Stimulated activated naive CD8-positive, alpha-beta T cell treated with anti-CD3 and anti-CD28 coated beads, Interleukin-15, amount 100 ng/mL, for 72 hours (primary cell): ENCODE data around the gene HGD.
"Not testable (repeated sequence)": the region's sequence is repeated elsewhere in the genome, so short reads cannot be mapped to it uniquely, and the experiment has no call there.

ENCODE experiments used
- ATAC-seq: fragments of 150-1000 bp; cut with Tn5 transposase; 2 replicates; pipeline ENCODE4 v1.10.0; 2021; ENCODE audit warnings: mild to moderate bottlenecking, moderate library complexity
- DNase-seq, 2 donors: peaks; one replicate each; pipeline ENCODE4 v3.0.0; 2021 to 2022
- H3K27ac Mint-ChIP-seq, 2 donors: one replicate each; pipeline ENCODE4 v1.8.0; 2022; ENCODE audit warnings: mild to moderate bottlenecking in 2 of 2, mixed read lengths in 2 of 2, moderate library complexity in 2 of 2
- H3K27me3 Mint-ChIP-seq: one replicate; pipeline ENCODE4 v1.8.0; 2022; ENCODE audit warnings: mixed read lengths
- H3K4me1 Mint-ChIP-seq: one replicate; pipeline ENCODE4 v1.8.0; 2022; ENCODE audit warnings: mild to moderate bottlenecking, mixed read lengths
- H3K4me3 Mint-ChIP-seq, 2 donors: one replicate each; pipeline ENCODE4 v1.8.0; 2022; ENCODE audit warnings: mild to moderate bottlenecking in 2 of 2, mixed read lengths in 2 of 2, moderate library complexity in 1 of 2
- H3K9me3 Mint-ChIP-seq, 2 donors: one replicate each; pipeline ENCODE4 v1.8.0; 2022; ENCODE audit warnings: mixed read lengths in 2 of 2

The HGD gene

GRCh38 chr3:120652896-120653545 lies 29.0 kb downstream of the HGD start:
- Mint-ChIP-seq H3K9me3 (peaks cover 0 to 4% of the 10 kb centered on the region in 2 donors), H3K27ac (no peak overlapping the region), H3K4me1 (no peaks in the 10 kb centered on the region), H3K4me3 (no peak overlapping the region), H3K27me3 (no peaks in the 10 kb centered on the region)
- ATAC-seq (no peak), DNase-seq (no peak)

DNA sequence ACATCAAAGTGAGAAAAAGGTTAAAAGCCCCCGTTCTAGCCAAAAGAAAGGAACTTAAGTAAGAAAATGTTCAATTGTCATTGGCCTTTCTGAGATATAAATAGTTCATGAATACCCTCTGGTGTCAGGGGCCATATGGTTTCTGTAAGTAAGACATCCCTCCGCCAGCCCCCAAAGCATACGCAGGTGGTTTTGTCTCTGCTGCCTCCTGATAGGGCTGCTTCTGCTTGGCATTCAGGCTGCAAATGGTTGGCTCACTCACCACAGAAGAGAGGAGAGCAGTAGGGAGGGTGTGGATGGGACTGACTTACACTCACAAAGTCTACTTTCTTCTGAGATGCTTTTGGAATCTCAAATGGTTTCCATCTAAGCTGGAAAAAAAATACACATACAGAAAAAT lies 29.8 kb downstream of the HGD start:
- no peak for DNase-seq
- Mint-ChIP-seq H3K4me3 (no peak overlapping the region), H3K27me3 (no peaks in the 10 kb centered on the region), H3K9me3 (no peaks in the 10 kb centered on the region), H3K27ac (no peak overlapping the region), H3K4me1 (no peaks in the 10 kb centered on the region)
- ATAC-seq, result no peak

GRCh38 chr3:120650311-120650710 lies 31.7 kb downstream of the HGD start:
- Mint-ChIP-seq H3K27me3 (no peaks in the 10 kb centered on the region), H3K4me1 (no peaks in the 10 kb centered on the region), H3K4me3 (no peak overlapping the region), H3K27ac (peak overlapping the region in 1 of 2 donors; percentile 51), H3K9me3 (no peaks in the 10 kb centered on the region)
- no peak for DNase-seq
- no peak for ATAC-seq

DNA sequence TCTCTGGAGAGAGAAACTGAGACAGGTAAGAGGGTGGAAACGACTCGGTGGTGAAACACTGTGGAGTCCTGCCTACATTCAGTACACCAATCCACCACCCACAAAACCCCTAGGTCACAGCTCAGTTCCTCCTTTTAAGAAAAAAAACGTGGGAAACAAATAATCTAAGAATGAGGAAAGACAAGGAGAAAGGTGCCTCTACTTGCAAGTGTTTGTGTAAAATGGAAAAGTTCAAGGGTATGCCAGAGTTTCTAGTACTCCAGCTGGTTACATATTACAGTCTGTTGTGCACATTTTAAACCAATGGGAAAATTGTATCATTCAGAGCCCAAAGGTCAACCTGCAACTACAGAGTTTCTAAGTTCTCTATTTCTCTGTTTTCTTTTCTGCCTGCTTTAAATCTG lies 32.2 kb downstream of the HGD start:
- no peak for DNase-seq
- Mint-ChIP-seq H3K27me3 (no peaks in the 10 kb centered on the region), H3K27ac (peak overlapping the region in 1 of 2 donors; percentile 76), H3K4me1 (no peaks in the 10 kb centered on the region), H3K9me3 (no peaks in the 10 kb centered on the region), H3K4me3 (no peak overlapping the region)
- ATAC-seq, result no peak

DNA sequence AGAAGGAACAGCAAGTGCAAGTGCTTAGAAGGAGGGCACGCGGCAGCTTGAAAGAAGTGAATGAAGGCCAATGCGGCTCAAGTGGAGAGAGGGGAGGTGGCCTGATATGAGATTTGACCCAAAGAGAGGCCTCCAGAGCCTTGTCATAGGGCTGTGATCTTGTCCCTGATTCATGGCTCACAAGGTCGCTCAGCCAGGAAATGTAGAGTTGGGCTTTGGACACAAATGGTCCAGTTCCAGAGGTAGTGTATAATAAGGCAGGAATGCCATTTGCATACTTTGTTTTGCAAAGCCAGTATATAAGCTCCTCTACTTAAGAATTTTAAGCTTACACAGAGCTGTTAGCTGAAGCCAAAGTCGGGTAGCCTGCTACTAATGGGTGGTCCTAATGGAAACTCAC lies 33.7 kb downstream of the HGD start:
- Mint-ChIP-seq H3K9me3 (no peaks in the 10 kb centered on the region), H3K4me3 (no peak overlapping the region), H3K27me3 (no peaks in the 10 kb centered on the region), H3K4me1 (no peaks in the 10 kb centered on the region), H3K27ac (no peak overlapping the region)
- ATAC-seq (no peak), DNase-seq (no peak)

DNA sequence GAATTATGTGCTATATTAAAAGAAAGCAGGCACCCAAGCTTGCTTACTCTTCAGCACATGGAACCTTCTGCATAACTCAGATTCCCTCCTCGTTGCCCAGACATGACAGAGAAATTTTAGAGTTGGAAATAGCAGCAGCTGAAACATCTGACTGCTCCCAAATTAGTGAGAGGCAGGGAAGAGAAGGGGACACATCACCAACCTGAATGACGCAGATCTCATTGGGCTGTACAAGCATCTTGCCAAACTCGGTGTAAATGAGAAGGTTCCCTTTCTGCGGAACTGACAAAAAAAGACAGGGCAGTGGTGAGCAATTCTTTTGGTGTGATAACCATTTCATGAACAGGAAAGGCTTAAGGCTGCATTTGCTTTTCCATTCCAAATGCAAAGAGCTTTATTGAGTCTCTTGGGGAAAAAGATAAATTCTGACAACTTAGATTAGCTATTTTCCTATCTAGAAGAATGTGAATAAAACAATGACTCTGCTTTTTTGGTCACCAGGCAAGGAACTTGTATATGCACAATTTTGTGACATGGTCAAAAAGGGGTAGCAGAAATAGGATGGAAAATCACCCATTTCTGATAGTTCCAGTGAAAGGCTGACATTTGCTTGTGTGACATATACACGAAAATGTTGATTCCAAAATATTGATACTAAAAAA lies 35.1 kb downstream of the HGD start:
- DNase-seq (no peak), ATAC-seq (no peak)
- Mint-ChIP-seq H3K27ac (peak overlapping the region in 1 of 2 donors; percentile 81), H3K4me3 (no peak overlapping the region), H3K9me3 (no peaks in the 10 kb centered on the region), H3K4me1 (no peaks in the 10 kb centered on the region), H3K27me3 (no peaks in the 10 kb centered on the region)

- DNase-seq (no peak), ATAC-seq (no peak)
- no peak overlapping the region for H3K27ac Mint-ChIP-seq
- H3K9me3 Mint-ChIP-seq, result no peaks in the 10 kb centered on the region
- no peak overlapping the region for H3K4me3 Mint-ChIP-seq
- H3K4me1 Mint-ChIP-seq, result peaks cover 2% of the 10 kb centered on the region
- no peaks in the 10 kb centered on the region for H3K27me3 Mint-ChIP-seq
These were observed 36.8 kb downstream of the HGD start for GRCh38 chr3:120645083-120645845.

- DNase-seq, result no peak
- peak; percentile 60 for ATAC-seq
- no peak overlapping the region for H3K4me3 Mint-ChIP-seq
- peak overlapping the region in 1 of 2 donors; percentile 75 for H3K27ac Mint-ChIP-seq
- H3K4me1 Mint-ChIP-seq, result peaks cover 9% of the 10 kb centered on the region
- peaks cover 0 to 10% of the 10 kb centered on the region in 2 donors for H3K9me3 Mint-ChIP-seq
- H3K27me3 Mint-ChIP-seq, result no peaks in the 10 kb centered on the region
These were observed 39.6 kb downstream of the HGD start for GRCh38 chr3:120642368-120642948.

DNA sequence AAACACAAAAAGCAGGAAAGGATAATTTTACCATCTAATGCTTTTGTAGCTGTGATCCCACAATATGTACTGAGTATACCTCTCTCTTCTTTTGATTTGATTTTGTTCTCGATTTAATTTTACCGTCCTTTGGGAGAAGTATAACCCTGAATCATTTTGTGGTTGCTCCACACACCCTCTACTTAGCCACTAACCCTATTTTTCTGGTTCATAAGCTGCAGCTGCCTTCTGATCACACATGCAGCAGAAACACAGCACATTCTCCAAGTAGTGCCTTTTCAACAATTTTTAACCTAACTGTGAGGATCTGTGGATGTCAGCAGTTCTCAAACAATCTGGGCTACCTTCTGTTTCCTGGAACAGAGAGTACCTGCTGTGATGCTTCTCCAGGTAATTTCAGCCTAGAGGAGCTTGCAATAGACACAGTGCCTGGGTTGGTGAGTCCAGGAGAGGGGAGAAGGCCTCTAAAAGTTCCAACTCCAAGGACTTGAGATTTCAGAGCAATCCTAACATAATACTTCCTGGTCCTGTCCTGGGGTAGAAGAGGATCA lies 40.3 kb downstream of the HGD start:
- H3K27me3 Mint-ChIP-seq, result no peaks in the 10 kb centered on the region
- peak overlapping the region in 1 of 2 donors; percentile 75 for H3K27ac Mint-ChIP-seq
- H3K4me3 Mint-ChIP-seq, result no peak overlapping the region
- peaks cover 0 to 11% of the 10 kb centered on the region in 2 donors for H3K9me3 Mint-ChIP-seq
- no peak for ATAC-seq
- H3K4me1 Mint-ChIP-seq, result peaks cover 9% of the 10 kb centered on the region
- no peak for DNase-seq

- ATAC-seq, result no peak
- Mint-ChIP-seq H3K4me1 (peaks cover 9% of the 10 kb centered on the region), H3K9me3 (peaks cover 0 to 11% of the 10 kb centered on the region in 2 donors)
These were observed 41.8 kb downstream of the HGD start for GRCh38 chr3:120640231-120640630.

DNA sequence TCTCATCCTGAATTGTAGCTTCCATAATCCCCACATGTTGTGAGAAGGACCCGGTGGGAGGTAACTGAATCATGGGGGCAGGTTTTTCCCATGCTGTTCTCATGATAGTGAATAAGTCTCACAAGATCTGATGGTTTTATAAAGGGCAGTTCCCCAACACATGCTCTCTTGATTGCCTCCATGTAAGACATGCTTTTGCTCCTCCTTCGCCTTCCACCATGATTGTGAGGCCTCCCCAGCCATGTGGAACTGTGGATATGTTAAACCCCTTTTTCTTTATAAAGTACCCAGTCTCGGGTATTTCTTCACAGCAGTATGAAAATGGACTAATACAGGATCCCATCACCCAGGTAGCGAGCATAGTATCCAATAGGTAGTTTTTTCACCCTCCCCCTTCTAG lies 43.2 kb downstream of the HGD start:
- not testable (repeated sequence) for H3K27me3 Mint-ChIP-seq

More at GRCh38 chr3:120640231-120640630, 41.8 kb downstream of the HGD start:
- DNase-seq, result no peak
- Mint-ChIP-seq H3K4me3 (no peak overlapping the region), H3K27me3 (no peaks in the 10 kb centered on the region), H3K27ac (no peak overlapping the region)

DNA sequence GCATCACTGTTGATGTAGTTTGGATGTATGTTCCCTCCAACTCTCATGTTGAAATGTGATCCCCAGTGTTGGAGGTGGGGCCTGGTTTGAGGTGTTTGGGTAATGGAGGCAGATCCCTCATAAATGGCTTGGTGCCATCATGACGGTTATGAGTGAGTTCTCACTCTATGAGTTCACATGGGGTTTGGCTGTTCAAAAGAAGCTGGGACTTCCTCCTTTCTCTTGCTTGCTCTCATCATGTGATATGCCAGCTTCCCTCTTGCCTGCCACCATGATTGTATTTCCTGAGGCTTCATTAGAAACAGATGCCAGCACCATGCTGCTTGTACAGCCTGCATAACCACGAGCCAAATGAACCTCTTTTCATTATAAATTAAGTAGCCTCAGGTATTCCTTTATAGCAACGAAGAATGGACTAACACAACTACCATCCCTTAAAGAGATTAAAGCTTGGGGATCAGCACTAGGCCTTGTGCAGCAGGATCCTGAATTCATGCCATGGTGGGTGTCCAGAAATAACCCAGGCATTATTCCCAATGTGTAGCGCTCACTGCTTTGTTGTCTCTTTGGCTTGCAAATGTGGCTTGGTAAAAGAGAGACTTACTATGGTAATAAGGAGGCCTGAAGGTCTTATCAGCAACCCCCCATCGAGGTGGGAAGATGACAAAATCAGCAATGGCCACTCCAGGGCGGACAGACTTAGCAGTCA lies 44.0 kb downstream of the HGD start:
- Mint-ChIP-seq H3K4me3 (no peak overlapping the region), H3K9me3 (peaks cover 0 to 11% of the 10 kb centered on the region in 2 donors), H3K27me3 (no peaks in the 10 kb centered on the region), H3K4me1 (peaks cover 9% of the 10 kb centered on the region), H3K27ac (no peak overlapping the region)
- ATAC-seq, result no peak
- no peak for DNase-seq

More for the DNA sequence above, 43.2 kb downstream of the HGD start:
- H3K4me1 Mint-ChIP-seq, H3K27ac Mint-ChIP-seq, H3K4me3 Mint-ChIP-seq, ATAC-seq, DNase-seq: not testable (repeated sequence)
- peaks cover 0 to 11% of the 10 kb centered on the region in 2 donors for H3K9me3 Mint-ChIP-seq

GRCh38 chr3:120636795-120637401 lies 45.1 kb downstream of the HGD start:
- no peak overlapping the region for H3K4me3 Mint-ChIP-seq

GRCh38 chr3:120634539-120634938 lies 47.5 kb downstream of the HGD start:
- Mint-ChIP-seq H3K4me3 (no peak overlapping the region), H3K27me3 (no peaks in the 10 kb centered on the region), H3K9me3 (peaks cover 7 to 11% of the 10 kb centered on the region in 2 donors), H3K4me1 (no peaks in the 10 kb centered on the region), H3K27ac (no peak overlapping the region)
- ATAC-seq, result no peak
- no peak for DNase-seq

More at GRCh38 chr3:120636795-120637401, 45.1 kb downstream of the HGD start:
- H3K27me3 Mint-ChIP-seq, result no peaks in the 10 kb centered on the region
- H3K27ac Mint-ChIP-seq, result no peak overlapping the region
- H3K9me3 Mint-ChIP-seq, result peaks cover 0 to 11% of the 10 kb centered on the region in 2 donors
- no peak for DNase-seq
- H3K4me1 Mint-ChIP-seq, result peaks cover 9% of the 10 kb centered on the region
- ATAC-seq, result no peak
